GM18909 (cell line): ENCODE data around the gene MRPL11.
"Not testable (repeated sequence)": the region's sequence is repeated elsewhere in the genome, so short reads cannot be mapped to it uniquely, and the experiment has no call there.

Experiments used
- ATAC-seq: cut with Tn5 transposase; IDR thresholded peaks from one replicate; pipeline ENCODE4 v1.9.1; 2021; ENCODE audit warnings: mild to moderate bottlenecking; ENCODE audit not compliant: unreplicated experiment, poor library complexity

The MRPL11 gene

GRCh38 chr11:66467756-66468155, 29.1 kb upstream of the MRPL11 start:
- no peak for ATAC-seq

GRCh38 chr11:66467034-66467659, 28.5 kb upstream of the MRPL11 start:
- peak; percentile 35 for ATAC-seq

GRCh38 chr11:66466225-66467033, 27.8 kb upstream of the MRPL11 start, which contains the start of gene PELI3:
PELI3 (plus strand) TSS chr11:66466905; CDS start chr11:66468129, 1,224 bp downstream.
- peak; percentile 85 for ATAC-seq

- ATAC-seq, result no peak
Observed at GRCh38 chr11:66465373-66466224, 27.0 kb upstream of the MRPL11 start.

GRCh38 chr11:66464916-66465315, 26.3 kb upstream of the MRPL11 start:
- no peak for ATAC-seq

GRCh38 chr11:66464116-66464515, 25.5 kb upstream of the MRPL11 start:
- ATAC-seq, result not testable (repeated sequence)

GRCh38 chr11:66462911-66463310, 24.3 kb upstream of the MRPL11 start:
- no peak for ATAC-seq

- ATAC-seq, result no peak
Observed at GRCh38 chr11:66462010-66462409, 23.4 kb upstream of the MRPL11 start.

- no peak for ATAC-seq
Observed at GRCh38 chr11:66459138-66459778, 20.6 kb upstream of the MRPL11 start.

- ATAC-seq, result no peak
Observed at GRCh38 chr11:66457826-66458225, 19.2 kb upstream of the MRPL11 start.

GRCh38 chr11:66454828-66455227, 16.2 kb upstream of the MRPL11 start:
- no peak for ATAC-seq

GRCh38 chr11:66454247-66454646, 15.6 kb upstream of the MRPL11 start:
- ATAC-seq, result no peak

GRCh38 chr11:66451663-66452062, 13.0 kb upstream of the MRPL11 start:
- no peak for ATAC-seq

- ATAC-seq, result no peak
Observed at GRCh38 chr11:66450560-66450959, 11.9 kb upstream of the MRPL11 start.

- no peak for ATAC-seq
Observed at GRCh38 chr11:66448523-66448922, 9.9 kb upstream of the MRPL11 start.

- no peak for ATAC-seq
Observed at GRCh38 chr11:66447012-66447411, 8.4 kb upstream of the MRPL11 start.

GRCh38 chr11:66443602-66444001, 5.0 kb upstream of the MRPL11 start:
- ATAC-seq, result no peak

- not testable (repeated sequence) for ATAC-seq
Observed at GRCh38 chr11:66440940-66441282, 2.3 kb upstream of the MRPL11 start.

GRCh38 chr11:66440101-66440939, 1.7 kb upstream of the MRPL11 start:
- not testable (repeated sequence) for ATAC-seq
